AG08396 (cell line): Measurements from ENCODE around the gene DCTN3.

Experiments
- DNase-seq: peaks from one replicate; pipeline ENCODE4 v3.0.0; 2012; ENCODE audit warnings: low spot score, mixed read lengths

DCTN3 gene

DNA sequence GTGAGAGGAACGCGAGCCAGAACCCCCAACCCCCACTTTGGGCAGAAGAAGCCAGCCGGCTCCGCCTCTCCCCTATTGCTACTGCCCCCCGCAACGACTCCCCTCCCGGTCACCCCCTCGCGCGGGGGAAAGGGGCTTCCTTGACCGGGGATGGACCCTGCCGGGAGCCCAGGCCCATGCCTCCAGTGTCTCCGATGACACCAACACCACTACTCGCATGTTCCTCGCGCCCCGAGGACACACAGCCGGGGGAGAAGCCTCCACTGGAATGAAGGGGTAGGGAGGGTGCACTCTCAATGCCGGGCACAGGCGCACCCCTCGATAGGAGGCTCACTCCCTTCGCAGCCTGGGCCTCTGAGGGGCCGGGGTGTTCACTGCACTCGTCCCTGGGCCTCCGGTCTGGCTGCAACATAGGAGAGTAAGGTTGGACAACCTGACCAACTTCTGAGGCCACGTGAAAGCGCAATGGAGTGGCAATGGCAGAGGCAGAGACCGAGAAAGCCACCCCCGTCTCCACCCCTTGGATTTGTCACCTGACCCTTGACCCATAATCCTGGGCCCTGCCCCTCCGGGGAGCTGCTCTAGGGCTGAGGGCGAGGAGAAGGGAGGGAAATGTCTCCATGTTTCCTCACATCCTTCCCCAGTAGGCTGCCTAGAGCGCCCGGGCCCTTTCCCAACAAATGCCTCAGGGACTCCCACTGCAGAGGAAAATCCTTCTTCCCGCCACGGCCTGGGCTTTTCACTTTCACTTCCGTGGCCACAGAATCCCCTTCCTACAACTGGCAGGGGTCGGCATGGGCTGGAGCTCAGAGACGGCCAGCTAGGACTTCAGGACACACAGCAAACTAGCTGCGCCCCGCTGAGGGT, 29.7 kb downstream of the DCTN3 start:
- DNase-seq: no peak

DNA sequence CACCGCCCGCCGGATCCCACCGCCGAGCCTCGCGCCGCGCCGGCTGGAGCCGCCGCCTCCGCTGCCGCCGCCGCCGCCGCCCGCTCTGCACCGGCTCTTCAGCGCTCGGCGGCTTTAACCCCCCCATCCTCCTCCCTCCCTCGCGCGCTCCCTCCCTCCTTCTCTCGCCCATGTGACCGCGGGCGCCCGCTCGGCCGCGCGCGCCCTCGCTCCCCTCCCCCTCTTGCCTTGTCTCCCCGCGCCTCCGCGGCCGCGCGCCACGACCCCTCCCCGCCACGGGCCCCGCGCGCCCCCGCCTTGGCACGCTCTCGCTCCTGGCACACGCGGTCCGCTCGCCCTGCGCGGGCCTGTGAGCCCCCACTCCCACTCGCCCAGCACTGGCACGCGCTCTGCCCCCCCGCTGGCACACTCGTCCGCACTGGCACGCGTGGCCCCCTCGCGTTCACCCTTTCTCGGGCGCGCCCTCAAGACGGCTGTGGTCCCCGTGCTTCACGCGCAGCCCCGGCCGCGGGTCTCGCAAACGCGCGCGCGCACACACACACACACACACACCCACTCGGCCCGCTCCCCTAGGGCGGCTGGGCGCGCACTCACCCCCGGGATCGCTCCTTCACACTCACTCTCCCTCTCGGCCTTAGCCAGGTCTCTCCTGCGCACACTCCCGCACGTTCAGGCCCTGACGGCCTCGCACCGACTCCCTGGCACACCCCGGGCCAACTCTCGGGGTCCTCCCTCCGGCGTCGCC, 30.5 kb downstream of the DCTN3 start, which contains the start of gene CNTFR:
TSS of gene CNTFR (minus strand) at position 89 of the 745 bp plus-strand sequence. CDS start 20,743 bp downstream, outside the sequence.
- peak; percentile 43 for DNase-seq

DNA sequence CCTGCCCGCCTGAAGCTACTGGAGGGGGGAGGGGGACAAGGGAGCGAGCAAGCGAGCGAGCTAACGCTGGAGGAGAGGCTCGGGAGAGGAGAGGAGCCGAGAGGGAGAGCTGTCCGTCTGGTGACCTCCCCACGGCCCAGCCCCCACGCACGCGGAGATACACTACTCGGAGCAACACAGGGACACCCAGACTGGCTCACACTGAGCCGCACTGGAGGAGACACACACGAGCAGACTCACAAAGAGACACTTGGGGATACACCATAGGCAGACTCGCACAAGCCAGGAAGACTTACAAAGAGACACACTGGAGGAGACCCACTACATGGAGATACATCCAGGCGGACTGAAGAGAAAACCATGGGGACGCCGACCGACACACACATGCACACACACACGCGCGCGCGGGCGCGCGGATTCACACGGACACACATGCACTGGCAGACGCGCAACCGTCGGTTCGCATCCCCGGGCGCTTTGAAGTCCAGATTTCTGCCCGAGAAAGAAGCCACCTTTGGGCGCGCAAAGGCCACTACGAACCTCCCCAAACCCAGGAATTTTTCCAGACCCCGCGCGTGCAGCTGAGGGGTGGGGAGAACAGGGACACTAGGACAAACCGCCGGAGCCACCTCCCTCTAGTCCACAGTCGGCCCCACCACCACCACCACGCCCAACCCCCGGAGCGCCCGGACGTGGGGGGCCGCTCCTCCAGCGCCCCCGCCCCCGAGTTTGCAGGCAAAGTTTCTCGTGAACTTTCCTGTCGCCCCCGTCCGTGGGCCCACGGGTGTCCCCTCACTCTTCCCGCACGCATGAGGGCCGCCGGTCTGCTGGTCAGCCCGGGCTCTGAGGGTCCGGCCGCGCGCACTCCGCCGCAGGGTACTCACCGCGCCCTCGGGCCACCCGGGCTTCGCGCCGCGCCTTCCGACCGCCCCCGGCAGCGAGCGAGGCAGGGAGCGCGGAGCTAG, 31.3 kb downstream of the DCTN3 start:
- no peak for DNase-seq

DNA sequence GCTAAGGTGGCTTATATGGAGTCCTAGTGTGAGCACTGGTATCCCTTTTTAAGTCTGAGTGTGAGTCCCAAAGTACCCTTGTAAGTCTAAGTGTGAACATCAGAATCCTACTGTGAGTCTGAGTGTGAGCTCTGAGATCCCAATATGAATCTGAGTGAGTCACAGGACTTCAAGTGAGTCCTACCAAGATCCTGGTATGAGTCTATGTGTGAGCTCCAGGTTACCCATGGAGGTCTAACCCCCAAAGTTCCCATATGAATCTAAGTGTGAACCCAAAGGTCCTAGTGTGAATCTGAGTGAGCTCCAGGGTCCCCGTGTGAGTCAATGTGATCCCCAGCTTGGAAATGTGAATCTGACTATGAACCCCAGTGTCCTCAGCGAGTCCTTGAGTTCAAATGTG, 33.0 kb downstream of the DCTN3 start:
- no peak for DNase-seq

DNA sequence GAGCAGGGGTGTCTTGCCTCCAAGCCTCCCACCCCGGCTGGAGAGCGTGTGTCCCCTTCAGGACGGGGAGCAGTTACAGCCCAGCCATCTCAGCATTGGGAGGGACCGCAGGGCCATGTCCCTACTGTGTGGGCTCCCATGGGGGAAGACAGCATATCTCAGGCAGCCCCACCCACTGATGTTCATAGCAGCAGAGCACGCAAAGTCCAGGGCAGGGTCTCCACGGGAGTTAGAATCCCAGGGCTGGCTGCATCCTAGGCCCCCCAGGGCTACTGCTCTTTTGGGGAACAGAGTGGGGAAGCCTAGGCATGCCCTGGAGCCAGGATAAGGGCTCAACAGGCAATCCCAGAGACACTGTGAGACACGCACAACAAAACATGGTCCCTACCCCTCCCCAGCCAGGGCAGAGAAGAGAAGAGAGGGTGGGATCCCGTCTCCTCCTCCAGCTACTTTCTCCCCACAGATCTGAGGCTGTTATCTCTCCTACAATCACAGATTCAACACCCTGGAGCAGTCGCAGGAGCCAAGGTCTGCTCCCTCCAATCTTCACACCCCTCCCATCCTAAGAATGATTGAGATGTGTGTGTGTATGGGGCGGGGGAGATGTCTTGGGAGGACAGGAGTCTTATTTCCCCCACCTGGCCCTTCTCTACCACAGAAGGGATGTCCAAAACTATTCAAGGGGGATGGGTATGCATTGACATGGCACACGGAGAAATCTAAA, 34.2 kb downstream of the DCTN3 start:
- DNase-seq: no peak

DNA sequence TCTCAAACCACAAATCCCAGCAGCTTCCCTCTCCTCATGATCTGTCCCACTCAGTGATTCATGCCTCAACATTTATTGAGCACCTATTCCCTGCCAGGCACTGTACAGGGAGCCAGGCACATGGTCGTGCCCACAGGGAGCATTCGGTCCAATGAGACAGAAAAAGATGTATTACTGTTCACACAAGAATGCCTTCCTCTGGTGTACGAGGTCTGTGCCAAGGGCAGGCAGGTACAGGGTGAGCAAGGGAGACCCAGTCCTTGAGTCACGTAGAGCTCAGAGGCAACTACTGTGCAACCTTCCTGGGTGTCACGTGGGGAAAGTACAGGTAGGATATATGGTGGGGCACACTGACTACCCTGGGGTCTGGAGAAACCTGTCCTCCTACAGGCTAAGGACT, 35.3 kb downstream of the DCTN3 start:
- DNase-seq: no peak

DNA sequence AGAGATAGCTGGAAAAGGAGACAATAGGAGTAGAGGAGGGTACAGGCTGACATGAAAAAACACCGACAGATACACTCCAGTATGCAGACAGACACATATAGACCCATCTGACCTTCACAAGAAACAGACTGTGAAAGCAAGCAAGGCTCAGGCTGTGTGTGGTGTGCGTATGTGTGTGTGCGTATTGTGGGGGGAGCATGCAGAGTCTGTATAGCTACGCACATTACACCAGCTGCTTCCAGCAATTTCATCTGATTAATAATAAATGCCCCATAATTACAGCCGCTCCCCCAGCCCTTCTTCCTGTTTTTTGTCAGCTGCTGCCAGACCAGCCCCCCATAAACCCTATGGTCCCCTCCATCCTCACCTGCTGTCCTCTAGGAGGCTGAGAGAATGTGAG, 37.5 kb downstream of the DCTN3 start:
- DNase-seq: no peak

DNA sequence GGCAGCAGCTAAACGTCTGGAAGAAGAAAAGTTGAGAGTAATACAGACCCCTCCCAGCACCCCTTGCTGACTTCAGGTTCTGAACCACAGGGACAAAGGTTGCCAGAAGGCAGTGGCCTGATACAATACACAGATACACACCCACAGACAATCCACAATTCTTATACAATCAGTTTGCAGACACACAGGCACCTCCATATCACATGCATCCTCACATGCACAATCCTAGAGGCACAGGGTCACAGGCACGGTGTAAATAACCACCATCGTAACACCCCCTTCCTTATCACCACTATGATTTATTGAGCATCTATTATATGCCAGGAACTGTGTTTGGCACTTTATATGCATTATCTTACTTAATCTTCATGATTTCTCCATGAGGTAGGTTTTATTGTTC, 39.0 kb downstream of the DCTN3 start:
- no peak for DNase-seq

DNA sequence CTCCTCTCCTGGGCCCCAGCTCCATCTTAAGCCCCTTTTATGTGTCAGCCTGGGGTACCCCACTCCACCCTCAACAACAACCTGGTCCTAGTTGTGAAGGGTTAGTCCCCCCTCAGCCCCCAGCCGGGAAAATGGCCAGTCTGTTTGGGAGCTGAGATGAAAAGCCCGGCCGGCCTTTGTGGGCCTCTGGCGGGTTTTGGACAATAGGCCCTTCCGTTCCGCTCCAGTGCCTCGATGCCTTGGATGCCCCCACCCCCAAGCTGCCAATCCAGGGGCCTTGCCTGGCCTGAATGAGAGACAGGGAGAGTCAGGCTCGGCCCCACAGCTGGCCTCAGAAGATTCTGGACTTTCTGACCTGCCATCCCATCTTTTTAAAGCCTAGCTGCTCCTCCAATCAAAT, 39.9 kb downstream of the DCTN3 start:
- no peak for DNase-seq

DNA sequence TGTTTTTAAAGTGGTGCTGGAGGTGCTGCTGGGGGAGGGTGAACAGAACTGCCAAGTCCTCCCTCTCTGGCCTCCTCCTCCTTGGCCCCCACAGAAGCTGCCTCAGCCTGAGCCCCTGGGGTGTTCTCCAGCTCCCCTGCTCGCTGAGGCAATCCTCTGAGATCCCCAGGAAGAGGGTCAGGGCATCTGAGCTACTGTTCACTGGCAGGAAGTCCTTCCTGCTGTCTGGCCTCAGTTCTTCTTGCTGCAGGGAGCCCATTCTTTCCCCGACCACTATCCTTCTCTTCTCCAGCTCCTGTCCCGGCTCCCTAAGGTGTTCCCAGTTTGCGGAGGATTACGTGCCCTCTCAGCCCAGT, 40.5 kb downstream of the DCTN3 start:
- DNase-seq: no peak

DNA sequence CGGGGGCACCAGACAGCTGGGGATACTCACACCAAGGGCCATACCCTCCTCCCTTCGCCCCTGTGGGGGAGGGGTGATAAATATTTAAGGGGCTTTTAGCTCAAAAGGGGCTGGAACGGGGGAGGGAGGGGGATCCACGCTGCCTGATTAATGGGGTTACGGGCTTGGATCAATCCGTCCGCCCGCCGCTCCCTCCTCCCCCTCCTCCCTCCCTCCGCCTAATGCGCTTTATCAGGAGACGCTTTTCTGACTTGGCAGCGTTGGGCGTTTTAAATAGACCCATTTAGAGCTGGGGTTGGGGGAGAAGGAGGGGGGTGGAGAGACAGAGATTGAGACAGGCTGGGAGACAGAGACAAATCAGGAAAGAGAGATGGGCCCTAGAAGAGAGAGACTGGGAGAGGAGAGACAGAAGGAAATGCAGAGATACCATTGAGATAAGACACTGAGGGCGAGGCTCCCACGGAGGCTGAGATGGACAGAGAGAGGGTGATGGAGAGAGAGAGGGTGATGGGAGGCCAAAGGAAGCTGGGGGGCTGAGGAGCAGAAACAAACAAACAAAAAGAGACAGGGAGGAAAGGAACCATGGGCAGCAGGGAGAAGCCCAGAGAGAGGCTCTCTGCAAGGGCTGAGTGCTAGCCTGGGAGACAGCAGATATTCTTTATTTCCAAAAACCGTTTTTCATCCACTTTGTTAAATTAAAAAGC, 41.0 kb downstream of the DCTN3 start:
- no peak for DNase-seq

DNA sequence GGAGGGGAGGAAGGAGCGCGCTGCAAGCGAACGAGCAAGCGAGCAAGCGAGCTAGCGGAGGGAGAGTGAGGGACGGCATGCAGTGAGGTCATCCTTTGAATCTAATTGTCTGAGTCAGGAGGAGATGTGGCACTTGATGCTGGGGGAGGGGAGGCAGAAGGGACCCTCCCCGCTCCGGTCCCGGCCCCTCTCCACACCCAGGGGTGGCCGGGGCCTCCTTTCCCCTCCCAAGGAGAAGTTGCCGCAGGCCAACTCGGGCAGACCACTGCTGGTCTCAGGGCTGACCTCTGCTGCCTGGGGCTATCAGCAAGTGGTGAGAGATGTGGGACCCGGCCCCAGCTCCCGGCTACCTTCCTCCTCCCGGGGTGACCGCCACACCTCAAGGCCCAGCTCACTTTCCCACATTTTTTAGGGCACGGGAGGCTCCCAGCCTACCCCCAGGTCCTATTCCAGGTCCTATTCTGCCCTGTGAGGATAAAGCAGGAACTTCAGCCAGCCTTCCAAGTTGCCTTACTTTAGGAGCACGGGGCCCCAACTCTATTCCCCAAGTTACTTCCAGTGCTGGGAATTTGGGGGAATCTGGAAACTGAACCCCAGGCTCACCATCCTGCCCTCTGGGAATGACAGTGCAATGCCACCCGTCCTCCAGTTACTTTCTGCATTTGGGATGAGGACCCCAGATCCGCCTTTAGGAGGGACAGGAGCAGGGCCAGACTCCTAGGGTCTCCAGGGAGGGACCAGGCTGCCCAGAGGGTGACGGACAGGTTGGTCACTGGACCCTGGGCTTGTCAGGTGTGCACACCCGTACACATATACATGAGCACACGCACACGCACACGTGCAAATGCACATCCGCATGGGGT, 41.8 kb downstream of the DCTN3 start:
- DNase-seq: peak; percentile 74

DNA sequence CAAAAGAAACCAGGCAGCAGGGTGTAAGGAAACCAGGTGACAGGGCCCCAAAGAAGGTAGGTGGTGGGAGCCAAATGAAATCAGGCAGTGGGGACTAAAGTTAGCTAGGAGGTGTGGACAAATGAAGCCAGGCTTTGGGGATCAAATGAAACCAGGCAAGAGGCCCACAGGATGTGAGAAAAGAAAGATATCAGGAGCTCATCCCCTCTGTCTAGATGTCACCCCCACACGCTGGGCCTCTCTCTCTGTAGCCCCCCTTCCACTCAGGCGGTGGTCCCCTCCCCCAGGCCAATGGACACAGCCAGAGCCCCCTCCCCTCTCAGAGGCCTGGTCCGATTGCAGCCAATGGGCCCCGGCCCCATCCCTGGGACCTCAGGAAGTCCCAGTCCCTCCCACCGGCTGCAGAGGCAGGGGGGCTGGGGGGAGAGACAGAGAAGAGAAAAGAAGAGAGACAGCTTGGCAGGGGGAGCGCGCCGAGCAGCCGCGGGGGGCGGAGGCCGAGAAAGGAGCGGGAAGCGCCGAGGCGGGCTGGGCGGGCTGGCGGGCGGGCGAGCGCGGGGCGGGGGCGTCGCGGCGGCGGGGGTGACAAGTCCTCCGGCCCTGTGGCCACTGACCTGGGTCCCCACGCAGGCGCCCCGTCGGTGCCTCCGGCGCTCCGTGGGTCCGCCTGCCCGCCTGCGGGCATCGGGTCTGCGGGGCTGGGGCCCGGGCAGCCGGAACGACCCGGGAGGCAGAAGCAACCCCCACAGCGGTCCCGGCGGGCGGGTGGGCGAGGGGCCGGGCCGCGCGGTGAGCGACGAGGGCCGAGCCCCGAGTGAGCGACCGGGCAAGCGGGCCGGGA, 42.7 kb downstream of the DCTN3 start:
- DNase-seq: no peak

DNA sequence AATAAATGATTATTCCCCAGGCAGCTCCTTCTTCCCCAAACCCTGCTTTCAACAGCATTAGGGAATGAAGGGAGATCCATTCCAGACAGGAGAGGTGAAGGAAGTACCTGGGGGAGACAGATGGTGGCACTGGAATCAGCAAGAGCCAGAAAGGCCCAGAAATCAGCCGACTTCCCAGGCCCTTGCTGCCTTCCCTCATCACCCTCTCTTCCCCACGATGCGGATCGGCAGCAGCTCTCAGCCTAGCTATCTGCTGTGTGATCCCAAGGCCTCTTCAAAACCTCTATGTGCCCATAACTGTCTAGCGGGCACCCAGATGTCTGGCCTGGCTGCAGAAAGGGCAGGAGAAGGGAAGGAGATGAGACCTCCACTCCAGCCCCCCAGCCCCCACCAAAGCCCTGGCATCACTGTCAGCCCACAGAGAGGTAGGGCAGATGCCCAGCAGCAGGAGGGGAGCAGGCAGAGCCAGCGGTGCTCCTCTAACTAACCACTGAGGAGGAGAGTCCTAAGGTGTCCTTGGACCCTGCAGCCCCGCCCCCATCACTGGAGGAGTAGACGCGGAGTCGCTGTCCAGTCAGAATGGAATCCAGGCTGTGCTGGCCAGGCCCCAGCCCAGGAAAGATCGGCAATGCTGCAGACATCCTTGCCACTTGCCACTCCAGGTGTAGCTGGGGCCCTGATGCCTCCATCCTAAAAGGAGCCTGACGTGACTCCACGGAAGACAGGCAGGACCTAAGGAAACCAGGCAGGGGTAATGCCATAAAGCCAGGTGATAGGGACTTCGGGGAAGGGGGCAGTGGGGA, 43.5 kb downstream of the DCTN3 start:
- no peak for DNase-seq

DNA sequence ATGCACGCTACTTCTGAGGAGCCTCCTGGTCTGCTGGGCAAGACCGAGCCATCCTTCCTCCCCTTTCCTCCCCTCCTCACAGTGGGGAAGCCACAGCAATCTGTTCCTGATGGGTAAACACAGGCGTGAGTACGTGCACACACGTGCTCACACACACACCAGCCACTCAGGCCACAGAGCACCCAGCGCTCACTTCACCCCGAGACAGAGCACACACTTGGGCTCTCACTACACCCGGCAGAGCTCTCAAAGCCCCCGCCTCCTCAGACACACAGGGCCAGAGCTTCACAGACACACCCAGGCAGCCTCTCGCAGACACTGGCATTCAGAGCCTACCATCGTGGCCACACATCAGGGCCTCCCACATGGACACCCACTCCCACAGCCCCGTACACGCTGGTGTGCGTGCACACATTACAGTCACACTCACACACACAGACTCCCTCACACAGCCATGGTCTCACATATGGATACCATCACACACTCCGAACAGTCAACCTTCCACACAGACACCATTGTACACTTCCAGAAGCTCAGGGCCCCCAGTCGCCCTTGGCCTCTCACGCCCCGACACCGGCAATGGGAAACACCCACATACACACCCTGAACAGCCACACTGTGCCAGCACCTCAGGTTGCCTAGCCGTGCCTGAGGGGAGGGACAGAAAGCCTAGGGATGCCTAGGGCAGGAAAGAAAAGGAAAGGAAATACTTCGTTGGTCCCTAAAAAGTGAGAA, 44.3 kb downstream of the DCTN3 start:
- no peak for DNase-seq

DNA sequence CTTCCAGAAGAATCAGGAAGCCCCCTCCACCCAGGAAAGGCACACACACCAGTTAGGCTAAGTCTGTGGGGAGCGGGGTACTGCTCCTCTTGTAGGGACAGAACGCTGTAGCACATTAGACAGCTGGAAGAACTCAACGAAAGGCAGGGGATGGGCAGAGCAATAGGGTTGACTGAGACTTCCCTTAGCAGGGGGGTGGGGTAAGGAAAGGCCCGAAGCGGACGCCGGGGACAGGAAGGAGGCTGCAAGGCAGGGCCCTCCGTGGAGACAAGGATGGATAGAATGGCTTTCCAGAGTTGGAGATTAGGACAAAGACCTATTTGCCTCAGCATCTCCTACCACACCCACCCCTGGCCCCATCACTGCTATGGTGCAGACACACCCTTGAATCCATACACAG, 45.1 kb downstream of the DCTN3 start:
- DNase-seq: no peak

DNA sequence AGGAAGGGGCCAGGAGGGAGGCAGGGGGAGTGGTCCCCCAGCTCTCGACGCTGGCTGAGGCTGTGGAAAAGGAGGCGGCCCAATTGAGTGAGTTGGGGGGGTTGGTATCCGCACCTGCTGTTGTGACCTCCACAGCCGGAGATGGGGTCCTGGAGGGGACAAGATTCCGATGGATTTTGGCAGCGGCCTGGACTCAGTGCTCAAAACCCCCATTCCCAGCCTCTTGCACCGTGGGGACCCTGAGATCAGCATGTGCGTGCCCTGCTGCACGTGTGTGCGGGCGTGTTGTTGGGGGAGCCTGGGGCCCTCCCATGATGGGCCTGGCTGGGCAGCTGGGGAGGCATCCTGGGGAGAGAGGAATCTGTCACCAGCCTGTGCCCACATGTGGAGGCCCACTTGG, 45.7 kb downstream of the DCTN3 start:
- DNase-seq: no peak
